Esophagus squamous epithelium (tissue), 4 donors: ENCODE results near the gene RIN3.

Experiments
- CTCF ChIP-seq, 6 experiments: fragments of 450-650 bp in 4 of 6; fragments of 200-600 bp in 2 of 6; sonication (generic) in 2 of 6; IDR thresholded peaks; one replicate each; pipeline ENCODE4 v1.5.1; 2016 to 2019; ENCODE audit warnings: antibody characterized with exemption in 6 of 6, mild to moderate bottlenecking in 4 of 6, moderate library complexity in 4 of 6
- POLR2A ChIP-seq, 4 donors: fragments of 450-650 bp; IDR thresholded peaks; one replicate each; pipeline ENCODE4 v1.6.1; 2017; ENCODE audit warnings: antibody characterized with exemption in 4 of 4, mild to moderate bottlenecking in 4 of 4, moderate library complexity in 3 of 4

- TF ChIP-seq POLR2A (IDR thresholded peaks at IDR 0.05) (no peak), CTCF (IDR thresholded peaks at IDR 0.05) (no peak)
These were observed 41.7 kb upstream of the RIN3 start for GRCh38 chr14:92471919-92472318.
